Measurements from ENCODE around the gene MBD5. TPM values are rescaled to one million over a fixed set of nuclear protein-coding genes. Genes with fewer than 3 reads are reported as not detected.
A peak's percentile ranks its signal among the peaks of the same experiment; 100 is the strongest.

Gene MBD5
- total RNA-seq, 1 donor from 2014 or later: 100 TPM

DNA sequence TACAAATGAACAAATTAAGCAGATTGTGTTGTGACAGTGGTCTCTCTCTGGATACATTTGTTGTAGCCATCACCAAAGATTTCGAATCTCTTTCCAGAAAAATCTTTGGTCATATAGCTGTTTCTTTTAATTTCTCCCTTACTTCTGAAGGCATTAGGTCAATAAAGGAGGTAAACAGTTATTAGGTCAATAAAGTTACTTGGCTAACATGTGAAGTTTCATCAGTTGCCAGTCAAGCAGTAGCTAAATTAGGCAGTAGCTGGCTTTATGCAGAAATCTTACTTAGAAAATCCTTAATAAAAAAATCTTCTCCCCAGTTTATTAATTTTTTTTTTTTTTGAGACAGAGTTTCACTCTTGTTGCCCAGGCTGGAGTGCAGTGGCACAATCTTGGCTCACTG lies 115.5 kb downstream of the MBD5 start:
- Mint-ChIP-seq H3K27ac (no peak overlapping the region), H3K4me1 (peaks cover 15% of the 10 kb centered on the region)

DNA sequence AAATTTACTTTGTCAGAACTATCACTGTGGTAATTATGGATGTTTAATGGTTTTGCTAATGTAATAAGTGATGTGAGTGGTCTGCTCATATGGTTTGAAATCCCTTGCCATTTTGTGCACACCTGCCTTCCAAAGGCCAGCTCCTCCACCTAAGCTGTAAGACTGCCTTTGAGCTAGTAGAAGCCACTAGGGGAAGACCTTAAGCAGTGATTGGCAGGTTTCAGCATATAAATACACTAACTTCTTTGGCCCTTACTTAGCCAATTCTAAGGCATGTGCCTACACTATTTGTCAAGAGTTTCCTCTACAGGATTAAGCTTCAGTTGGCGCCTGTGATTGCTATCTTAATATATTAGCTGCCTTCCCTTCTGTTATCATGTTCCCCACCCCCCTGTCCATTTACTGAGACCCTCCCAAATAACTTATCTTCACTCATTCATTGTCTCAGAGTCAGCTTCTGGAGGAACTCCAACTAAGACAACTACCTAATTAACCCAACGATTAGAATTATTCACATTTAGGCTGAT lies 141.1 kb downstream of the MBD5 start:
- no peak overlapping the region for H3K27ac Mint-ChIP-seq
- peaks cover 23% of the 10 kb centered on the region for H3K4me1 Mint-ChIP-seq
- no peak for DNase-seq (ENCODE audit: low spot score in 2 of 2, unreplicated experiment in 2 of 2)
- H3K36me3 Mint-ChIP-seq: peaks cover 6% of the 10 kb centered on the region
- no peak overlapping the region for H3K4me3 Mint-ChIP-seq
- TF ChIP-seq, protein P1, sequence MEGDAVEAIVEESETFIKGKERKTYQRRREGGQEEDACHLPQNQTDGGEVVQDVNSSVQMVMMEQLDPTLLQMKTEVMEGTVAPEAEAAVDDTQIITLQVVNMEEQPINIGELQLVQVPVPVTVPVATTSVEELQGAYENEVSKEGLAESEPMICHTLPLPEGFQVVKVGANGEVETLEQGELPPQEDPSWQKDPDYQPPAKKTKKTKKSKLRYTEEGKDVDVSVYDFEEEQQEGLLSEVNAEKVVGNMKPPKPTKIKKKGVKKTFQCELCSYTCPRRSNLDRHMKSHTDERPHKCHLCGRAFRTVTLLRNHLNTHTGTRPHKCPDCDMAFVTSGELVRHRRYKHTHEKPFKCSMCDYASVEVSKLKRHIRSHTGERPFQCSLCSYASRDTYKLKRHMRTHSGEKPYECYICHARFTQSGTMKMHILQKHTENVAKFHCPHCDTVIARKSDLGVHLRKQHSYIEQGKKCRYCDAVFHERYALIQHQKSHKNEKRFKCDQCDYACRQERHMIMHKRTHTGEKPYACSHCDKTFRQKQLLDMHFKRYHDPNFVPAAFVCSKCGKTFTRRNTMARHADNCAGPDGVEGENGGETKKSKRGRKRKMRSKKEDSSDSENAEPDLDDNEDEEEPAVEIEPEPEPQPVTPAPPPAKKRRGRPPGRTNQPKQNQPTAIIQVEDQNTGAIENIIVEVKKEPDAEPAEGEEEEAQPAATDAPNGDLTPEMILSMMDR (IDR thresholded peaks at IDR 0.05; ENCODE audit: unreplicated experiment): no peak
- peaks cover 4% of the 10 kb centered on the region for H3K9me3 Mint-ChIP-seq
- no peaks in the 10 kb centered on the region for H3K27me3 Mint-ChIP-seq (ENCODE audit: low read depth)

More for the DNA sequence above, 115.5 kb downstream of the MBD5 start:
- peaks cover 2% of the 10 kb centered on the region for H3K36me3 Mint-ChIP-seq
- no peak overlapping the region for H3K4me3 Mint-ChIP-seq
- DNase-seq (ENCODE audit: low spot score in 2 of 2, unreplicated experiment in 2 of 2): no peak
- no peaks in the 10 kb centered on the region for H3K27me3 Mint-ChIP-seq (ENCODE audit: low read depth)
- TF ChIP-seq, protein P1 (IDR thresholded peaks at IDR 0.05; ENCODE audit: unreplicated experiment): no peak
- no peaks in the 10 kb centered on the region for H3K9me3 Mint-ChIP-seq

DNA sequence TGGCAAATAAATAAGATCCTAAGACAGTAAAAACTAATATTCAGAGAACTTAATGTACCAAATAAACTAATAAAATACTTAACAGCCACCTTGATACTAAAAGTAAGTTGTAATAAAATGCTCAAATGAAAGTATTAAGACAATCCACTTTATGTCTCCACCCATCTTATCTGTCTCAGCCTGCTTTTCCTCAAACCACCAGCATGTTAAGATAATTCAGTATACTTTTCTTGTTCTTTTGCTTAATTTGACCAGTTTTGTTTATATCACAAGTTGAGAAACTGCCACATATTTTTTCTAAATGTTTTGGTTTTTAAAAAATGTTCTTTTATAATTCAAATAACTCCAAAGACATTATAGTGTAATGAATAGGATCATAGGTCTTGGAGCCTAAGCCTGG lies 142.0 kb downstream of the MBD5 start:
- Mint-ChIP-seq H3K4me3 (no peak overlapping the region), H3K9me3 (peaks cover 4% of the 10 kb centered on the region), H3K27ac (peak overlapping the region; percentile 56), H3K27me3 (ENCODE audit: low read depth) (no peaks in the 10 kb centered on the region), H3K4me1 (peaks cover 27% of the 10 kb centered on the region), H3K36me3 (peaks cover 6% of the 10 kb centered on the region)
- TF ChIP-seq, protein P1 (IDR thresholded peaks at IDR 0.05; ENCODE audit: unreplicated experiment): no peak
- no peak for DNase-seq (ENCODE audit: low spot score in 2 of 2, unreplicated experiment in 2 of 2)

DNA sequence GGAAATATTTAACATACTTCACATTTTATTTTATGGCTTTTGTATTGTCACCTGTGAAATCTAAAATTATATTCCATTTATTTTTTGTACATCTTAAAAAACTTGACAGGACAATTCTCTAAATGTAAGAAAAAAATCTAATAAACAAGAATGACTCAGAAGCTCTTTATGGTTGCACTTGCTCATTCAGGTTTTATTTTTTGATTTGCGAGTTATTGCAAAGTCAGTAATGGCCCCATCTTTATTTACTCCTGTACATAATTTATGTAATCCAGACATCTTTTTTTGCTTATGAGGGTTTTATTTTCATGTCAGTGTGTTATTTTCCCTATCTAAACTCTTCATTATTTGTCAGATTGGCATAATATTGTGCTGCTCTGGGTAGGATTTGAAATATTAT lies 145.1 kb downstream of the MBD5 start:
- Mint-ChIP-seq H3K27ac (peak overlapping the region; percentile 69), H3K4me3 (no peak overlapping the region), H3K36me3 (peaks cover 11% of the 10 kb centered on the region), H3K27me3 (ENCODE audit: low read depth) (no peaks in the 10 kb centered on the region), H3K4me1 (peaks cover 29% of the 10 kb centered on the region), H3K9me3 (peaks cover 10% of the 10 kb centered on the region)
- DNase-seq (ENCODE audit: low spot score in 2 of 2, unreplicated experiment in 2 of 2): no peak
- TF ChIP-seq, protein P1 (IDR thresholded peaks at IDR 0.05; ENCODE audit: unreplicated experiment): no peak

DNA sequence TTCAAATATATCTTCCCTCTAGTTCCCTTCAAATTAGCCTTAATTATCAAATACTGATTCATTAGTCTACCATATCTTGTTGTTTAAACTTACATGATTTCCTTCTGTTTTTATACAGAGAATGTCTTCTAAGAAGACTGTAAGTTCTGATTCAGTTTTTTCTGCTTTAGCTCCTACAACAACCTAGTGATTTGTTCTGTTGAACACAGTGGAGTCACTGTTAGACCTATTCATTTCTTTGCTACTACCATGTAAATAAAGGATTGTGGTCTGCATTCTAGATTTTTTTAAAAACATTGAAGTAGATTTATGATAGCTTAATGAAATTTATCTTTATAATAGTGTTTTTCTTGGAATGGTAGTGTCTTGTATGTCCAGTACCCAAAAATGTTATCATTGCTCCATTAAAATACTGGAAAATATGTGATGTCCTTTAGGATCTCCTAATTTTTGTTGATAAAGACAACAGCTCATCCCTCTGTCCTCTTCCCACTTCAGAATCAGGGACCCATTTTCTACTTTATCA lies 146.4 kb downstream of the MBD5 start:
- Mint-ChIP-seq H3K4me3 (no peak overlapping the region), H3K27me3 (ENCODE audit: low read depth) (no peaks in the 10 kb centered on the region), H3K27ac (peak overlapping the region; percentile 63), H3K9me3 (peaks cover 10% of the 10 kb centered on the region), H3K4me1 (peaks cover 25% of the 10 kb centered on the region), H3K36me3 (peaks cover 14% of the 10 kb centered on the region)
- no peak for DNase-seq (ENCODE audit: low spot score in 2 of 2, unreplicated experiment in 2 of 2)
- TF ChIP-seq, protein P1 (IDR thresholded peaks at IDR 0.05; ENCODE audit: unreplicated experiment): no peak
